HEK293 (cell line): ENCODE results near the gene CD151.

Experiments used
- BCL11B ChIP-seq: fragments of 450-650 bp; formaldehyde crosslinking; IDR thresholded peaks from 2 replicates; pipeline ENCODE4 v1.5.1; 2016; ENCODE audit warnings: low read depth, missing biosample characterization, missing genetic modification characterization
- GLIS1 ChIP-seq: fragments of 450-650 bp; formaldehyde crosslinking; IDR thresholded peaks from 2 replicates; pipeline ENCODE4 v1.5.1; 2016; ENCODE audit warnings: missing biosample characterization, missing genetic modification characterization
- KLF10 ChIP-seq: fragments of 450-650 bp; IDR thresholded peaks from 2 replicates; pipeline ENCODE4 v1.5.1; 2018; ENCODE audit warnings: missing biosample characterization, mild to moderate bottlenecking, missing genetic modification characterization
- KLF9 ChIP-seq: fragments of 450-650 bp; formaldehyde crosslinking; IDR thresholded peaks from 2 replicates; pipeline ENCODE4 v1.5.1; 2016; ENCODE audit warnings: missing biosample characterization, missing genetic modification characterization, low read depth
- PRDM6 ChIP-seq: fragments of 450-650 bp; formaldehyde crosslinking; IDR thresholded peaks from 2 replicates; pipeline ENCODE4 v1.5.1; 2017; ENCODE audit warnings: missing biosample characterization, missing genetic modification characterization
- WT1 ChIP-seq: fragments of 450-650 bp; formaldehyde crosslinking; IDR thresholded peaks from 2 replicates; pipeline ENCODE4 v1.5.1; 2016; ENCODE audit warnings: missing biosample characterization, missing genetic modification characterization
- ZBTB48 ChIP-seq: fragments of 450-650 bp; formaldehyde crosslinking; IDR thresholded peaks from 2 replicates; pipeline ENCODE4 v1.5.1; 2016; ENCODE audit warnings: missing biosample characterization, missing genetic modification characterization
- ZNF175 ChIP-seq: fragments of 450-650 bp; formaldehyde crosslinking; IDR thresholded peaks from 2 replicates; pipeline ENCODE4 v1.5.1; 2016; ENCODE audit warnings: missing biosample characterization, missing genetic modification characterization
- ZNF274 ChIP-seq, 2 experiments: fragments of 200-500 bp in 1 of 2; fragments of 450-650 bp in 1 of 2; sonication (Bioruptor generic) in 1 of 2; formaldehyde crosslinking in 1 of 2; IDR thresholded peaks; 2 replicates each; pipeline versions ENCODE4 v1.5.1 to v1.6.1; 2014 to 2016; ENCODE audit warnings: borderline replicate concordance in 1 of 2, inconsistent platforms in 1 of 2, low read length in 1 of 2, missing biosample characterization in 1 of 2, missing genetic modification characterization in 1 of 2
- ZNF280C ChIP-seq: fragments of 450-650 bp; formaldehyde crosslinking; IDR thresholded peaks from 2 replicates; pipeline ENCODE4 v1.5.1; 2016; ENCODE audit warnings: missing biosample characterization, missing genetic modification characterization
- ZNF311 ChIP-seq: fragments of 450-650 bp; formaldehyde crosslinking; IDR thresholded peaks from 2 replicates; pipeline ENCODE4 v1.5.1; 2017; ENCODE audit warnings: missing biosample characterization, missing genetic modification characterization, borderline replicate concordance
- ZNF521 ChIP-seq: fragments of 450-650 bp; formaldehyde crosslinking; IDR thresholded peaks from 2 replicates; pipeline ENCODE4 v1.5.1; 2017; ENCODE audit warnings: missing biosample characterization, mild to moderate bottlenecking, missing genetic modification characterization
- ZNF560 ChIP-seq: fragments of 450-650 bp; formaldehyde crosslinking; IDR thresholded peaks from 2 replicates; pipeline ENCODE4 v1.5.1; 2017; ENCODE audit warnings: missing biosample characterization, missing genetic modification characterization, borderline replicate concordance
- ZNF561 ChIP-seq: fragments of 450-650 bp; IDR thresholded peaks from 2 replicates; pipeline ENCODE4 v1.5.1; 2018; ENCODE audit warnings: missing biosample characterization, missing genetic modification characterization, borderline replicate concordance
- ZNF600 ChIP-seq: fragments of 450-650 bp; formaldehyde crosslinking; IDR thresholded peaks from 2 replicates; pipeline ENCODE4 v1.5.1; 2016; ENCODE audit warnings: missing biosample characterization, missing genetic modification characterization
- ZNF624 ChIP-seq: fragments of 450-650 bp; formaldehyde crosslinking; IDR thresholded peaks from 2 replicates; pipeline ENCODE4 v1.5.1; 2017; ENCODE audit warnings: missing biosample characterization, missing genetic modification characterization
- ZNF654 ChIP-seq: fragments of 450-650 bp; formaldehyde crosslinking; IDR thresholded peaks from 2 replicates; pipeline ENCODE4 v1.5.1; 2016; ENCODE audit warnings: low read depth, missing biosample characterization, missing genetic modification characterization
- ZNF670 ChIP-seq: fragments of 450-650 bp; formaldehyde crosslinking; IDR thresholded peaks from 2 replicates; pipeline ENCODE4 v1.5.1; 2016; ENCODE audit warnings: missing biosample characterization, missing genetic modification characterization, low read depth
- TF ChIP-seq, protein P1 (sequence below): fragments of 450-650 bp; formaldehyde crosslinking; IDR thresholded peaks from 2 replicates; pipeline ENCODE4 v1.5.1; 2017; ENCODE audit warnings: missing biosample characterization, missing genetic modification characterization

CD151 gene

GRCh38 chr11:790721-791564, 41.8 kb upstream of the CD151 start (continued):
- TF ChIP-seq ZNF311 (tag by site-specific recombination) (no peak), ZNF561 (tag by site-specific recombination) (no peak), ZNF274 (IDR thresholded peaks at IDR 0.05; ENCODE audit: low read length) (no peak), ZNF274 (tag by site-specific recombination; IDR thresholded peaks at IDR 0.05; ENCODE audit: borderline replicate concordance) (no peak), BCL11B (tag by site-specific recombination) (peak; percentile 51; the same call in 1 of the 2 replicates), KLF10 (tag by site-specific recombination) (peak; percentile 39; the same call in 1 of the 2 replicates), ZNF560 (tag by site-specific recombination) (no peak), ZBTB48 (0 out of 2 replicates have a peak, but pooled peaks have one; percentile 20), WT1 (tag by site-specific recombination) (no peak), ZNF670 (tag by site-specific recombination) (no peak), ZNF280C (no peak), ZNF521 (tag by site-specific recombination) (no peak), ZNF624 (tag by site-specific recombination) (no peak), PRDM6 (tag by site-specific recombination) (no peak), GLIS1 (no peak), ZNF654 (tag by site-specific recombination) (no peak), ZNF600 (tag by site-specific recombination) (0 out of 2 replicates have a peak, but pooled peaks have one; percentile 24), ZNF175 (no peak), KLF9 (tag by site-specific recombination) (peak; percentile 48; the same call in 1 of the 2 replicates)
- TF ChIP-seq, protein P1, sequence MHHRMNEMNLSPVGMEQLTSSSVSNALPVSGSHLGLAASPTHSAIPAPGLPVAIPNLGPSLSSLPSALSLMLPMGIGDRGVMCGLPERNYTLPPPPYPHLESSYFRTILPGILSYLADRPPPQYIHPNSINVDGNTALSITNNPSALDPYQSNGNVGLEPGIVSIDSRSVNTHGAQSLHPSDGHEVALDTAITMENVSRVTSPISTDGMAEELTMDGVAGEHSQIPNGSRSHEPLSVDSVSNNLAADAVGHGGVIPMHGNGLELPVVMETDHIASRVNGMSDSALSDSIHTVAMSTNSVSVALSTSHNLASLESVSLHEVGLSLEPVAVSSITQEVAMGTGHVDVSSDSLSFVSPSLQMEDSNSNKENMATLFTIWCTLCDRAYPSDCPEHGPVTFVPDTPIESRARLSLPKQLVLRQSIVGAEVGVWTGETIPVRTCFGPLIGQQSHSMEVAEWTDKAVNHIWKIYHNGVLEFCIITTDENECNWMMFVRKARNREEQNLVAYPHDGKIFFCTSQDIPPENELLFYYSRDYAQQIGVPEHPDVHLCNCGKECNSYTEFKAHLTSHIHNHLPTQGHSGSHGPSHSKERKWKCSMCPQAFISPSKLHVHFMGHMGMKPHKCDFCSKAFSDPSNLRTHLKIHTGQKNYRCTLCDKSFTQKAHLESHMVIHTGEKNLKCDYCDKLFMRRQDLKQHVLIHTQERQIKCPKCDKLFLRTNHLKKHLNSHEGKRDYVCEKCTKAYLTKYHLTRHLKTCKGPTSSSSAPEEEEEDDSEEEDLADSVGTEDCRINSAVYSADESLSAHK: no peak
